Colonic mucosa (tissue), 4 donors: ENCODE measurements around the gene ERV3-1. TPM values are rescaled to one million over a fixed set of nuclear protein-coding genes. Genes with fewer than 3 reads are reported as not detected.
"Not testable (repeated sequence)": the region's sequence is repeated elsewhere in the genome, so short reads cannot be mapped to it uniquely, and the experiment has no call there.

Source experiments
- DNase-seq: peaks from one replicate; pipeline ENCODE4 v3.0.0-alpha.2; 2020
- H3K27ac ChIP-seq: fragments of 200-600 bp; one replicate; pipeline ENCODE4 v1.8.0; 2021
- H3K27me3 ChIP-seq: fragments of 200-600 bp; one replicate; pipeline ENCODE4 v1.8.0; 2021
- H3K36me3 ChIP-seq: fragments of 200-600 bp; one replicate; pipeline ENCODE4 v1.8.0; 2021
- H3K4me1 ChIP-seq: fragments of 200-600 bp; one replicate; pipeline ENCODE4 v1.8.0; 2021; ENCODE audit warnings: mild to moderate bottlenecking
- H3K4me3 ChIP-seq: fragments of 200-600 bp; one replicate; pipeline ENCODE4 v1.8.0; 2021
- H3K9ac ChIP-seq, 2 donors: one replicate each; pipeline ENCODE4 v1.7.0; 2013; ENCODE audit warnings: control low read depth in 2 of 2, low read depth in 2 of 2, low read length in 2 of 2
- H3K9me3 ChIP-seq: fragments of 200-600 bp; one replicate; pipeline ENCODE4 v1.8.0; 2021
- intact Hi-C: fragments of 100-400 bp; cut with DNase I; formaldehyde crosslinking; loops from one replicate; pipeline ENCODE4 v1.14.1; 2022
- total RNA-seq, 2 donors: library from RNA; stranded (reverse); fragmentation: NEBNext Ultra II Directional in 1 of 2; extraction: Animal tissue kit (Norgen Biotek cat#: 25700) in 1 of 2; gene quantifications; one replicate each; pipeline ENCODE4 v1.2.1, GENCODE V29; 2021
- TF ChIP-seq, protein P1 (sequence below): fragments of 200-600 bp; IDR thresholded peaks from one replicate; pipeline ENCODE4 v1.8.0; 2022; ENCODE audit warnings: antibody characterized with exemption, mild to moderate bottlenecking
- donor health status: healthy.
- donor health status: DM: no; HTN: no; CAD: no.
- donor health status: DM: no; HTN: no; CAD: no.

ERV3-1 gene, protein sequence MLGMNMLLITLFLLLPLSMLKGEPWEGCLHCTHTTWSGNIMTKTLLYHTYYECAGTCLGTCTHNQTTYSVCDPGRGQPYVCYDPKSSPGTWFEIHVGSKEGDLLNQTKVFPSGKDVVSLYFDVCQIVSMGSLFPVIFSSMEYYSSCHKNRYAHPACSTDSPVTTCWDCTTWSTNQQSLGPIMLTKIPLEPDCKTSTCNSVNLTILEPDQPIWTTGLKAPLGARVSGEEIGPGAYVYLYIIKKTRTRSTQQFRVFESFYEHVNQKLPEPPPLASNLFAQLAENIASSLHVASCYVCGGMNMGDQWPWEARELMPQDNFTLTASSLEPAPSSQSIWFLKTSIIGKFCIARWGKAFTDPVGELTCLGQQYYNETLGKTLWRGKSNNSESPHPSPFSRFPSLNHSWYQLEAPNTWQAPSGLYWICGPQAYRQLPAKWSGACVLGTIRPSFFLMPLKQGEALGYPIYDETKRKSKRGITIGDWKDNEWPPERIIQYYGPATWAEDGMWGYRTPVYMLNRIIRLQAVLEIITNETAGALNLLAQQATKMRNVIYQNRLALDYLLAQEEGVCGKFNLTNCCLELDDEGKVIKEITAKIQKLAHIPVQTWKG
- total RNA-seq = 1 to 10 TPM; 5.5 to 7.7 TPM

DNA sequence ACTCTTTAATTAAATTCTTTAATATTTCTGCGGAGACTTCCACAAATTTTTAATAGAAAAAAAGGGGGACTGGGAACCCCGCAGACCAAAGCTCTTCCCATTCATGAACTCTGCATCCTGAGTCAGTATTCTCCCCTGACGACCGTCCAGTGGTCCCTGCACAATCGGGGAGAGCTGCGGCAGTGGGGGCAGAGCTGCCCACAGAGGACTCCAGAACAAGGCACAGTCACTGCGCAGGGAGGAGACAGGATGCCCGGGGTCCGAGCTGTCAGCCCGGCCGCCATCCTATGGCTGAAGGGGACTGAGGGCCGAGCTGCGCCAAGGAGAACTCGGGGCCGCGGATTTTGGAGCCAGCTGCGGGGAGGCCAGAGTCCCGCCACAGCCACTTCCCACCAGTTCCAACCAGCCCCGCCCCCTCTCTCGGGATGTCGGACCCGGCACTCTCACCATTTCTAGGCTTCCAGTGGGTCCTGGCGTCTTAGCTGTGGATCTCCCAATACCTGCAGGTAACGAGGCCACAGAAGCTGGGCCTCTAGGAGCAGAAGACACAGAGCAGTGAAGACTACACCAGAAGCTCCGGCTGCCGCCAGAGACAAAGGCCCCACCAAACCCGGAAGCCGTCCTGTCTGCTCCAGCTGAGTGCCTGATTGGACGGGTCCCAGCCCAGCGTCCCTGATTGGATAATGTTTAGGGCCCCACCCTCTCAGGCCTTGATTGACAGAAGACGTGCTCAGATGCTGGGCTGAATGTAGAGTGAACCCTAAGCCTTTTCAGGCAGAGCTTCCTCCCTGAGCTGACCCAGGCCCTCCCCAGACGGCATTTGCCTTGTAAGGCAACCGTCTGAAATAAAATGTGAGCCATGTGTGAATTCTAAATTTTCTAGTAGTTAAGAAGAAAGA is at the start of gene ERV3-1:
Gene ERV3-1 (minus strand): TSS at position 594 of the 899 bp plus-strand sequence. CDS start 13,661 bp downstream, outside the sequence.
- peak; percentile 96 for DNase-seq
- H3K9ac ChIP-seq = peak within 1 kb of the TSS; percentile 65 to 77
- peak within 1 kb of the TSS; percentile 61 for H3K4me3 ChIP-seq
- intact Hi-C loops = loop anchor here (10.0 kb wide), 2 partner anchors 102 to 1102 kb away; partner anchors contain the start of gene ZNF273
- no peaks in the 10 kb centered on the region for H3K4me1 ChIP-seq
- TF ChIP-seq, protein P1, sequence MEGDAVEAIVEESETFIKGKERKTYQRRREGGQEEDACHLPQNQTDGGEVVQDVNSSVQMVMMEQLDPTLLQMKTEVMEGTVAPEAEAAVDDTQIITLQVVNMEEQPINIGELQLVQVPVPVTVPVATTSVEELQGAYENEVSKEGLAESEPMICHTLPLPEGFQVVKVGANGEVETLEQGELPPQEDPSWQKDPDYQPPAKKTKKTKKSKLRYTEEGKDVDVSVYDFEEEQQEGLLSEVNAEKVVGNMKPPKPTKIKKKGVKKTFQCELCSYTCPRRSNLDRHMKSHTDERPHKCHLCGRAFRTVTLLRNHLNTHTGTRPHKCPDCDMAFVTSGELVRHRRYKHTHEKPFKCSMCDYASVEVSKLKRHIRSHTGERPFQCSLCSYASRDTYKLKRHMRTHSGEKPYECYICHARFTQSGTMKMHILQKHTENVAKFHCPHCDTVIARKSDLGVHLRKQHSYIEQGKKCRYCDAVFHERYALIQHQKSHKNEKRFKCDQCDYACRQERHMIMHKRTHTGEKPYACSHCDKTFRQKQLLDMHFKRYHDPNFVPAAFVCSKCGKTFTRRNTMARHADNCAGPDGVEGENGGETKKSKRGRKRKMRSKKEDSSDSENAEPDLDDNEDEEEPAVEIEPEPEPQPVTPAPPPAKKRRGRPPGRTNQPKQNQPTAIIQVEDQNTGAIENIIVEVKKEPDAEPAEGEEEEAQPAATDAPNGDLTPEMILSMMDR = no peak
- H3K27me3 ChIP-seq = no peaks in the 10 kb centered on the region
- H3K9me3 ChIP-seq = no peaks in the 10 kb centered on the region
- no peaks in the 10 kb centered on the region for H3K36me3 ChIP-seq
- peak within 1 kb of the TSS; percentile 59 for H3K27ac ChIP-seq

DNA sequence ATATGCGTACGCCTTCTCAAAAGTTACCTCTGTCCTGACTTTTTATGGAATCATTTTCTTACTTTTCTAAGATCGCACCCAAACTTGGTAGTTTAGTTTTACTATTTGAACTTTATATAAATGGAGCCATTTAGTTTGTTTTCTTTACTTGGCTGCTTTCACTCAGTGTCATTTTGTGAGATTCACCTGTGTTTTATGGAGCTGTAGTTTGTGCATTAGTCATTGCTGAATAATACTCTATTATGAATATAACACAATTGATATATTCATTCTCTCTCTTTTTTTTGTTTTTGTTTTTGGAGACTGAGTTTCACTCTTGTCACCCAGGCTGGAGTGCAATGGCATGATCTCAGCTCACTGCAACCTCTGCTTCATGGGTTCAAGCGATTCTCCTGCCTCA is 49.3 kb upstream of the ERV3-1 start:
- intact Hi-C loops, DNase-seq: not testable (repeated sequence)

DNA sequence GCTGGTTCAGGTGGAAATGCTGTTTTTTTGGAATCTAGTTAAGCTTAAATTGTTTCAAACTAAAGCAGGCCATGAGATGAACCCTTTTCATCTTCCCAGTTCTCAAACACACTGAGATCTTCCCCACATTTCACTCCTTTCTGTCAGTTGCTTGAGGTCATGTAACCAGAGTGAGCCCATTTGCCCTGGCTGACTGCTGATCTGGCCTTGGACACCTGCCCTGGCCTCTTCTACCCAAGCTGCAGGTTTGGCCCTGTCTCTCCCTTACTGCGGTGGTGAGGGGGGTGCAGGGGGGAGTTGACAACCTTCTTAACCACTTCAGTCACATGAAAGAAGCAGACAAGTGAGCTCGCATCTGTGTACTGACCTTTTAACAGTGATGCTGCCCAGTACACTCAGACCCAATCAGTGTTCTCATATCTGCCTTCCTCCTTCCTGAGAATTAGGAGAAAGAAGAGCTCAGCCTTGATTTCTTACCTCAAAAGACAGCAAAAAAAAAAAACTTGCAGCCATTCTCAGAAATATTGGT is 48.0 kb upstream of the ERV3-1 start:
- H3K9ac ChIP-seq, H3K9me3 ChIP-seq, H3K27me3 ChIP-seq, intact Hi-C loops, H3K27ac ChIP-seq, DNase-seq, H3K4me1 ChIP-seq, H3K4me3 ChIP-seq, H3K36me3 ChIP-seq: not testable (repeated sequence)

More for the DNA sequence above, 49.3 kb upstream of the ERV3-1 start:
- not testable (repeated sequence) for H3K4me1 ChIP-seq, H3K36me3 ChIP-seq, H3K9me3 ChIP-seq, H3K4me3 ChIP-seq, H3K9ac ChIP-seq, H3K27me3 ChIP-seq, H3K27ac ChIP-seq

DNA sequence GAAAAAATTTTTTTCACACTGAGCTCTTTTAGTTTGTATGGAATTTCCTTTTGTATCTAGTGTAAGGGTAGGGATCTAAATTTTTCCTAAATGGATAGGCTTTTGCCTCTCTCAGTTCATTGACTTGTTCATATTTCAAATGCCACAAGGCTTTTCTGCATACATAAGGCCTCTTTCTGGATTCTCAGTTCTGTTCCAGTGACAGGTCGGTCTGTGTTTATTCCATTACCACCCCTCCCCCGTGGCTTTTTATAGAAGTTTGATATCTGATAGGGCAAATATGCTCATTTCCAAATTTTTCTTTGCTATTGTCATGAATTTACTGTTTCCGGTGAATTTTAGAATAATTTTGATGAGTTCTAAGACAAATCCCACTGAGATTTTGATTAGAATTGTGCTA is 45.2 kb upstream of the ERV3-1 start:
- DNase-seq, H3K27me3 ChIP-seq, H3K4me3 ChIP-seq, H3K36me3 ChIP-seq, H3K4me1 ChIP-seq, H3K27ac ChIP-seq, H3K9me3 ChIP-seq, H3K9ac ChIP-seq, intact Hi-C loops: not testable (repeated sequence)

DNA sequence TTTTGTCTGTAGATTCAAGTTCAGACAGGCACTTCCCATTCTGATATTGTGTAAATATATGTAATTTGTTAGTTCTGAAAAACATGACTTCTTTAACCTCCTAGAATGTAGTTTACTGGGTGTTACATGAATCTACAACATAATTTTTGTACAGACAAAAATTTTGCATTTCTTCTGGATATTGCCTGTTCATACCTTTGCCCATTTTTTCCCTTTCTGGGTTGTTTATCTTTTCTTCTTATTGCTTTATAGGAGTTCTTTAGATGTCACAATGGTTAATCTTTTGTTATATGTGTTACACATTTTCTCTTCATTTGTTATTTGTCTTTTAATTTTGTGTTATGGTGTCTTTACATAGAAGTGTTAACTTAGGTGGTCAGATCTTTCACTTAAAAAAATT is 44.7 kb upstream of the ERV3-1 start:
- H3K4me3 ChIP-seq, H3K27me3 ChIP-seq, H3K9me3 ChIP-seq, DNase-seq, H3K27ac ChIP-seq, intact Hi-C loops, H3K4me1 ChIP-seq, H3K9ac ChIP-seq, H3K36me3 ChIP-seq: not testable (repeated sequence)

DNA sequence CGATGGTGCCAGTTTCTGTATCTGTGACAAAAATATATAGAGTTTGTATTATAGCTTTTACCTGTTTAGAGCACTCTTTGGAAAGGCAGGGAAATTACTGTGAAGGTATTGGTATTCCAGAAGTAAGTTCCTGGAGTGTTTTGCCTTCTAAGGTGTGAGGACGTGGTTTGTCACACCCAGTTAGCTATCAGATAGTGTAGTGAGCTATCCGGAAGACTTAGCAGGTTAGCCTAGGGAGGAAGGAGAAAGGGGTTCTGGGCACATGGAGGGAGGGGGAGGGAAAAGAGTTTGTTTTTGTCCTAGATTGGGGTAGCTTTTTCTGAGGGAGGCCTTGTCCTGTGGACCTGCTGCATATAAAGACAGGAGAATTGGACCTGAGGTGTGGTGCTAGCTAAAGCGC is 39.8 kb upstream of the ERV3-1 start:
- DNase-seq, H3K9me3 ChIP-seq: not testable (repeated sequence)

DNA sequence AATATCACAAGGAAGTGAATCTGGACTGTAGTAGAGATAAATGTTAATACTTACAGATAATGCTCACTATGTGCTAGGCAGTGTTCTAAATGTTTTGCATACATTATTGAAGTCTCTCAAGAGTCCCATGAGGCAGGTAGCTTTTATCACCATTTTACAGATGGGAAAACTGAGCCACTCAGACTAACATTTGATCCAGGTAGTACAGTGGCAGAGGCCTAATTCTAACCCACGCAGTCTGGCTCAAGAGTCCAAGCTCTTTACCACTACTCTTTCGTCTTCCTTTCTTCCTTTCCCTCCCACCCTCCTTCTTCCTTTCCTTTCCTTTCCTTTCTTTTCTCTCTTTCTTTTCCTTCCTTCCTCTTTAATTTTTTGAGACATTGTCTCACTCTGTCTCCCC is 39.1 kb upstream of the ERV3-1 start:
- H3K9ac ChIP-seq, H3K27ac ChIP-seq, H3K4me1 ChIP-seq, intact Hi-C loops, H3K36me3 ChIP-seq, DNase-seq, H3K27me3 ChIP-seq, H3K4me3 ChIP-seq, H3K9me3 ChIP-seq: not testable (repeated sequence)

More for the DNA sequence above, 39.8 kb upstream of the ERV3-1 start:
- H3K36me3 ChIP-seq, H3K4me1 ChIP-seq, H3K27me3 ChIP-seq, intact Hi-C loops, H3K27ac ChIP-seq, H3K9ac ChIP-seq, H3K4me3 ChIP-seq: not testable (repeated sequence)

DNA sequence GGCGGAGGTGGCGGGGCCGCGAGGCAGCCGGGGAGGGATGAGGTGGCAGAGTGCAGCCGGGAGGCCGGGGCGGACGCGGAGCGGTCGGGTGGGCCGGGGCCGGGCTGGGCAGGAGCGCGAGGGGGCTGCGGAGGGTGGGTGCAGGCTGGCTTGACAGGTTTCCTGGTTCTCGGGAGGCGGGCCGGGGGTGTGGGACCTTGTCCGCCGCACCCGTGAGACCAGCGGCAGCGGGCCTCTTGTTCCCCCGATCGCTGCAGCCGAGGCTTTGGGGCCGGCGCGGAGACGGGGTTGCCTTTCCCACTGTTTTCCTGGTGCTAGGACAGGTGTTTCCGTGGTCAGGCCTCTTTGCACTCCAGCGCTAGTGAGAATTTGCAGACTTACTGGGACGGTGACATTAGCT is 32.3 kb upstream of the ERV3-1 start:
- H3K36me3 ChIP-seq, H3K27me3 ChIP-seq, H3K4me1 ChIP-seq, intact Hi-C loops, H3K9me3 ChIP-seq: not testable (repeated sequence)
- Histone ChIP-seq H3K9ac (peak overlapping the region; percentile 44 to 70), H3K27ac (peak overlapping the region; percentile 69), H3K4me3 (peak overlapping the region; percentile 63)
- peak; percentile 45 for DNase-seq
